Caco-2 (cell line): ENCODE measurements around the gene SLC35D2. TPM values are rescaled to one million over a fixed set of nuclear protein-coding genes. Genes with fewer than 3 reads are reported as not detected.

Source experiments
- BruUV-seq: library from RNA; stranded (reverse); fragments of 400-500 nt; replicated peaks from 2 replicates; lab custom pipeline; 2021; lab: Mats Ljungman, UMichigan
- CTCF ChIA-PET: fragments of 300-600 bp; sonication (Branson Sonifier 250); formaldehyde crosslinking; loops from one replicate; lab custom pipeline; 2022; ENCODE audit warnings: antibody characterized with exemption; lab: Charles Lee
- POLR2A ChIA-PET: fragments of 300-600 bp; sonication (Branson Sonifier 250); formaldehyde crosslinking; loops from one replicate; lab custom pipeline; 2022; ENCODE audit warnings: antibody characterized with exemption; lab: Charles Lee
- DNase-seq, 2 experiments: peaks; one replicate each; pipeline versions ENCODE4 v3.0.0 to v3.0.0-alpha.2; 2020 to 2022
- H3K27me3 ChIP-seq: replicated peaks from 2 replicates; pipeline ENCODE4 v1.6.0; 2011; ENCODE audit warnings: low read length; ENCODE audit not compliant: control insufficient read depth, insufficient read depth
- H3K36me3 ChIP-seq: 2 replicates; pipeline ENCODE4 v1.5.1; 2011; ENCODE audit warnings: low read length; ENCODE audit not compliant: control insufficient read depth, insufficient read depth
- H3K4me1 ChIP-seq: fragments of 250-450 bp; sonication (Bioruptor Pico); 2 replicates; pipeline ENCODE4 v1.5.1; 2020; ENCODE audit warnings: mild to moderate bottlenecking
- H3K4me3 ChIP-seq: 2 replicates; pipeline ENCODE4 v1.5.1; 2011; ENCODE audit warnings: low read depth, mild to moderate bottlenecking, control low read depth, low read length
- H3K9me3 ChIP-seq: fragments of 250-450 bp; sonication (Bioruptor Pico); 2 replicates; pipeline ENCODE4 v1.5.1; 2020; ENCODE audit warnings: mild to moderate bottlenecking, moderate library complexity
- H3K27ac Mint-ChIP-seq: one replicate; pipeline ENCODE4 v1.8.0; 2022; ENCODE audit warnings: mixed read lengths; ENCODE audit not compliant: unreplicated experiment
- H3K27me3 Mint-ChIP-seq: one replicate; pipeline ENCODE4 v1.8.0; 2022; ENCODE audit warnings: mixed read lengths; ENCODE audit not compliant: insufficient read depth, unreplicated experiment
- H3K36me3 Mint-ChIP-seq: one replicate; pipeline ENCODE4 v1.8.0; 2022; ENCODE audit warnings: mild to moderate bottlenecking, mixed read lengths; ENCODE audit not compliant: insufficient read depth, unreplicated experiment
- H3K4me1 Mint-ChIP-seq: one replicate; pipeline ENCODE4 v1.8.0; 2022; ENCODE audit warnings: low read depth, mixed read lengths; ENCODE audit not compliant: unreplicated experiment
- H3K4me3 Mint-ChIP-seq: one replicate; pipeline ENCODE4 v1.8.0; 2022; ENCODE audit warnings: mild to moderate bottlenecking, moderate library complexity, mixed read lengths; ENCODE audit not compliant: unreplicated experiment
- H3K9me3 Mint-ChIP-seq: one replicate; pipeline ENCODE4 v1.8.0; 2022; ENCODE audit warnings: mixed read lengths; ENCODE audit not compliant: unreplicated experiment
- CTCF ChIP-seq, 2 experiments: fragments of 200-600 bp in 1 of 2; IDR thresholded peaks; 1 replicate in 1 of 2; 2 replicates in 1 of 2; pipeline versions ENCODE4 v1.5.1 to v1.8.0; 2011 to 2022; ENCODE audit warnings: antibody characterized with exemption in 1 of 2, control low read depth in 1 of 2, inconsistent platforms in 1 of 2, low read depth in 1 of 2, low read length in 1 of 2, mild to moderate bottlenecking in 1 of 2, moderate library complexity in 1 of 2; ENCODE audit not compliant: insufficient read depth in 1 of 2, severe bottlenecking in 1 of 2, unreplicated experiment in 1 of 2
- intact Hi-C: fragments of 100-400 bp; cut with micrococcal nuclease; formaldehyde crosslinking; loops from one replicate; pipeline ENCODE4 v1.10.0; 2022; ENCODE audit not compliant: unreplicated experiment
- total RNA-seq: library from RNA; stranded (reverse); gene quantifications from 2 replicates; pipeline ENCODE4 v1.2.3, GENCODE V29; 2022

The SLC35D2 gene
- total RNA-seq, 1 experiment from 2014 or later = 81.0 TPM

GRCh38 chr9:96299823-96300222 is 83.7 kb downstream of the SLC35D2 start:
- H3K4me3 ChIP-seq = no peak overlapping the region

GRCh38 chr9:96294159-96294545 is 89.4 kb downstream of the SLC35D2 start:
- H3K27me3 Mint-ChIP-seq = no peaks in the 10 kb centered on the region
- H3K9me3 ChIP-seq = no peaks in the 10 kb centered on the region
- no peak overlapping the region for H3K4me3 Mint-ChIP-seq
- H3K27me3 ChIP-seq = no peaks in the 10 kb centered on the region
- no peak for DNase-seq
- H3K4me1 ChIP-seq = no peaks in the 10 kb centered on the region
- no peaks in the 10 kb centered on the region for H3K36me3 ChIP-seq
- intact Hi-C loops = no loop called here
- no peak overlapping the region for H3K4me3 ChIP-seq
- peaks cover 10% of the 10 kb centered on the region for H3K4me1 Mint-ChIP-seq
- no TSS peak for BruUV-seq
- no peak overlapping the region for H3K27ac Mint-ChIP-seq
- H3K9me3 Mint-ChIP-seq = peaks cover 7% of the 10 kb centered on the region
- ChIA-PET POLR2A (no interaction called here), CTCF (interaction anchor here (1.3 kb wide), 1 partner anchor 62 kb away, joined by 3 read pairs; no protein-coding TSS in a partner anchor)
- H3K36me3 Mint-ChIP-seq = no peaks in the 10 kb centered on the region
- no peak for TF ChIP-seq CTCF (IDR thresholded peaks at IDR 0.05; ENCODE audit: insufficient read depth in 1 of 2, low read depth in 1 of 2, low read length in 1 of 2, severe bottlenecking in 1 of 2, unreplicated experiment in 1 of 2)

More at GRCh38 chr9:96299823-96300222, 83.7 kb downstream of the SLC35D2 start:
- H3K27ac Mint-ChIP-seq = no peak overlapping the region
- H3K9me3 Mint-ChIP-seq = peaks cover under 1% of the 10 kb centered on the region
- H3K27me3 Mint-ChIP-seq = no peaks in the 10 kb centered on the region
- H3K27me3 ChIP-seq = no peaks in the 10 kb centered on the region
- H3K36me3 ChIP-seq = no peaks in the 10 kb centered on the region
- POLR2A ChIA-PET = no interaction called here
- TF ChIP-seq CTCF (IDR thresholded peaks at IDR 0.05; ENCODE audit: insufficient read depth in 1 of 2, low read depth in 1 of 2, low read length in 1 of 2, severe bottlenecking in 1 of 2, unreplicated experiment in 1 of 2) = no peak
- intact Hi-C loops = no loop called here
- peaks cover 7% of the 10 kb centered on the region for H3K4me1 Mint-ChIP-seq
- no peak for DNase-seq
- no peaks in the 10 kb centered on the region for H3K4me1 ChIP-seq
- H3K9me3 ChIP-seq = no peaks in the 10 kb centered on the region
- no peaks in the 10 kb centered on the region for H3K36me3 Mint-ChIP-seq
- CTCF ChIA-PET = no interaction called here
- no peak overlapping the region for H3K4me3 Mint-ChIP-seq
- BruUV-seq = no TSS peak

GRCh38 chr9:96293498-96294158 is 89.9 kb downstream of the SLC35D2 start:
- no peaks in the 10 kb centered on the region for H3K27me3 ChIP-seq
- H3K4me3 Mint-ChIP-seq = no peak overlapping the region
- H3K9me3 Mint-ChIP-seq = peaks cover 7% of the 10 kb centered on the region
- H3K4me1 Mint-ChIP-seq = peaks cover 10% of the 10 kb centered on the region
- intact Hi-C loops = no loop called here
- H3K9me3 ChIP-seq = no peaks in the 10 kb centered on the region
- no peak for TF ChIP-seq CTCF (IDR thresholded peaks at IDR 0.05; ENCODE audit: insufficient read depth in 1 of 2, low read depth in 1 of 2, low read length in 1 of 2, severe bottlenecking in 1 of 2, unreplicated experiment in 1 of 2)
- H3K4me1 ChIP-seq = no peaks in the 10 kb centered on the region
- ChIA-PET POLR2A (no interaction called here), CTCF (interaction anchor here (1.3 kb wide), 1 partner anchor 61 kb away, joined by 3 read pairs; no protein-coding TSS in a partner anchor)
- DNase-seq = no peak
- no peaks in the 10 kb centered on the region for H3K36me3 ChIP-seq
- H3K27ac Mint-ChIP-seq = no peak overlapping the region
- no peak overlapping the region for H3K4me3 ChIP-seq
- BruUV-seq = no TSS peak
- H3K36me3 Mint-ChIP-seq = no peaks in the 10 kb centered on the region
- no peaks in the 10 kb centered on the region for H3K27me3 Mint-ChIP-seq
